Astrocyte (in vitro differentiated cells and primary cell): ENCODE results near the gene SYTL1. TPM values are rescaled to one million over a fixed set of nuclear protein-coding genes. Genes with fewer than 3 reads are reported as not detected.

Experiments used
- DNase-seq: peaks from one replicate; pipeline ENCODE4 v3.0.0-alpha.2; 2010; ENCODE audit warnings: low read depth
- FAIRE-seq: peaks from 2 replicates; lab custom pipeline; 2011; peaks lifted over from hg19 to GRCh38; lab: Jason Lieb, UNC
- H2AFZ ChIP-seq: 2 replicates; pipeline ENCODE4 v1.6.0; 2012; ENCODE audit warnings: low read depth, low read length, inconsistent platforms
- H3K27ac ChIP-seq: 2 replicates; pipeline ENCODE4 v1.5.1; 2011; ENCODE audit warnings: low read depth, low read length, inconsistent platforms
- H3K27me3 ChIP-seq: 2 replicates; pipeline ENCODE4 v1.6.0; 2011; ENCODE audit warnings: low read length, inconsistent platforms; ENCODE audit not compliant: insufficient read depth
- H3K36me3 ChIP-seq: 2 replicates; pipeline ENCODE4 v1.5.1; 2011; ENCODE audit warnings: low read length, inconsistent platforms; ENCODE audit not compliant: insufficient read depth
- H3K4me1 ChIP-seq: 2 replicates; pipeline ENCODE4 v1.5.1; 2011; ENCODE audit warnings: low read length, inconsistent platforms; ENCODE audit not compliant: insufficient read depth
- H3K4me2 ChIP-seq: 2 replicates; pipeline ENCODE4 v1.6.0; 2012; ENCODE audit warnings: low read length, inconsistent platforms
- H3K4me3 ChIP-seq: 2 replicates; pipeline ENCODE4 v1.5.1; 2011; ENCODE audit warnings: low read depth, mild to moderate bottlenecking, low read length, inconsistent platforms; ENCODE audit not compliant: insufficient read depth
- H3K79me2 ChIP-seq: 2 replicates; pipeline ENCODE4 v1.6.0; 2012; ENCODE audit warnings: mild to moderate bottlenecking, low read length, inconsistent platforms; ENCODE audit not compliant: insufficient read depth
- H3K9ac ChIP-seq: 2 replicates; pipeline ENCODE4 v1.6.0; 2012; ENCODE audit warnings: mild to moderate bottlenecking, low read length, inconsistent platforms
- H3K9me3 ChIP-seq: 2 replicates; pipeline ENCODE4 v1.5.1; 2012; ENCODE audit warnings: low read depth, mild to moderate bottlenecking, low read length, inconsistent platforms; ENCODE audit not compliant: insufficient read depth
- H4K20me1 ChIP-seq: 2 replicates; pipeline ENCODE4 v1.6.0; 2012; ENCODE audit warnings: low read length, inconsistent platforms; ENCODE audit not compliant: insufficient read depth
- H3K27ac Mint-ChIP-seq: one replicate; pipeline ENCODE4 v1.8.0; 2021; ENCODE audit warnings: mild to moderate bottlenecking, mixed read lengths; ENCODE audit not compliant: unreplicated experiment
- H3K27me3 Mint-ChIP-seq: one replicate; pipeline ENCODE4 v1.8.0; 2021; ENCODE audit warnings: low read depth, mixed read lengths; ENCODE audit not compliant: unreplicated experiment
- H3K36me3 Mint-ChIP-seq: one replicate; pipeline ENCODE4 v1.8.0; 2021; ENCODE audit warnings: low read depth, mixed read lengths; ENCODE audit not compliant: unreplicated experiment
- H3K4me1 Mint-ChIP-seq: one replicate; pipeline ENCODE4 v1.8.0; 2021; ENCODE audit warnings: low read depth, mixed read lengths; ENCODE audit not compliant: unreplicated experiment
- H3K4me3 Mint-ChIP-seq: one replicate; pipeline ENCODE4 v1.8.0; 2021; ENCODE audit warnings: mild to moderate bottlenecking, moderate library complexity, mixed read lengths; ENCODE audit not compliant: unreplicated experiment
- H3K9me3 Mint-ChIP-seq: one replicate; pipeline ENCODE4 v1.8.0; 2021; ENCODE audit warnings: mild to moderate bottlenecking, mixed read lengths; ENCODE audit not compliant: unreplicated experiment
- CTCF ChIP-seq: IDR thresholded peaks from 2 replicates; pipeline ENCODE4 v1.5.1; 2011; ENCODE audit warnings: low read depth, mild to moderate bottlenecking, inconsistent platforms, low read length, moderate library complexity; ENCODE audit not compliant: insufficient read depth
- EZH2 ChIP-seq: IDR thresholded peaks from 2 replicates; pipeline ENCODE4 v1.6.1; 2012; ENCODE audit warnings: mild to moderate bottlenecking, low read length, inconsistent platforms; ENCODE audit not compliant: insufficient read depth
- total RNA-seq: library from RNA; stranded (reverse); gene quantifications from 2 replicates; pipeline ENCODE4 v1.2.1, GENCODE V29; 2021

The SYTL1 gene
- total RNA-seq, 1 donor from 2014 or later, result 10.7 TPM

- Mint-ChIP-seq H3K4me1 (no peaks in the 10 kb centered on the region), H3K27me3 (peaks cover 12% of the 10 kb centered on the region), H3K36me3 (no peaks in the 10 kb centered on the region), H3K27ac (no peak overlapping the region), H3K4me3 (no peak overlapping the region), H3K9me3 (no peaks in the 10 kb centered on the region)
- TF ChIP-seq CTCF, result peak; percentile 13
- no peak for TF ChIP-seq EZH2
- no peak overlapping the region for H3K4me2 ChIP-seq
- no peak for FAIRE-seq
- H3K36me3 ChIP-seq, result no peaks in the 10 kb centered on the region
- DNase-seq, result no peak
- no peak overlapping the region for H2AFZ ChIP-seq
- no peaks in the 10 kb centered on the region for H3K9me3 ChIP-seq
- H3K27me3 ChIP-seq, result no peaks in the 10 kb centered on the region
- no peak overlapping the region for H3K27ac ChIP-seq
- H3K4me1 ChIP-seq, result no peaks in the 10 kb centered on the region
- no peak overlapping the region for H3K4me3 ChIP-seq
- H3K9ac ChIP-seq, result no peak overlapping the region
- H4K20me1 ChIP-seq, result no peaks in the 10 kb centered on the region
- H3K79me2 ChIP-seq, result no peaks in the 10 kb centered on the region
Measured at GRCh38 chr1:27372808-27373690, 31.2 kb downstream of the SYTL1 start.

- DNase-seq (no peak), FAIRE-seq (no peak)
- no peaks in the 10 kb centered on the region for H3K9me3 Mint-ChIP-seq
- Histone ChIP-seq H3K79me2 (no peaks in the 10 kb centered on the region), H3K27me3 (no peaks in the 10 kb centered on the region), H3K4me2 (no peak within 1 kb of the TSS), H3K36me3 (no peaks in the 10 kb centered on the region), H3K4me3 (no peak within 1 kb of the TSS), H3K4me1 (no peaks in the 10 kb centered on the region), H4K20me1 (no peaks in the 10 kb centered on the region), H2AFZ (no peak within 1 kb of the TSS), H3K9ac (no peak within 1 kb of the TSS), H3K9me3 (no peaks in the 10 kb centered on the region), H3K27ac (no peak within 1 kb of the TSS)
- H3K27ac Mint-ChIP-seq, result no peak within 1 kb of the TSS
- peaks cover 11% of the 10 kb centered on the region for H3K27me3 Mint-ChIP-seq
- no peaks in the 10 kb centered on the region for H3K4me1 Mint-ChIP-seq
- no peak within 1 kb of the TSS for H3K4me3 Mint-ChIP-seq
- TF ChIP-seq EZH2, result no peak
- TF ChIP-seq CTCF, result no peak
- H3K36me3 Mint-ChIP-seq, result no peaks in the 10 kb centered on the region
Measured at GRCh38 chr1:27374362-27375086, 32.7 kb downstream of the SYTL1 start, which contains the start of gene FCN3. TSS of gene FCN3 (minus strand) at chr1:27374824. CDS start at chr1:27374818, 6 bp downstream.
